Activated T-helper 17 cell treated with anti-CD3 and anti-CD28 coated beads, Interleukin-2, amount 50 U/mL, for 72 hours (primary cell): ENCODE measurements around the gene NUP210. TPM values are rescaled to one million over a fixed set of nuclear protein-coding genes. Genes with fewer than 3 reads are reported as not detected.

Experiments
- ATAC-seq: fragments of 150-1000 bp; cut with Tn5 transposase; replicated peaks from 2 replicates; pipeline ENCODE4 v1.10.0; 2021; ENCODE audit warnings: mild to moderate bottlenecking, moderate library complexity
- H3K27ac Mint-ChIP-seq: one replicate; pipeline ENCODE4 v1.8.0; 2022; ENCODE audit warnings: mixed read lengths
- H3K27me3 Mint-ChIP-seq: one replicate; pipeline ENCODE4 v1.8.0; 2022; ENCODE audit warnings: mixed read lengths
- H3K36me3 Mint-ChIP-seq: one replicate; pipeline ENCODE4 v1.8.0; 2022; ENCODE audit warnings: low read depth, mild to moderate bottlenecking, mixed read lengths
- H3K4me1 Mint-ChIP-seq: one replicate; pipeline ENCODE4 v1.8.0; 2022; ENCODE audit warnings: mixed read lengths
- H3K4me3 Mint-ChIP-seq: one replicate; pipeline ENCODE4 v1.8.0; 2022; ENCODE audit warnings: mild to moderate bottlenecking, mixed read lengths
- H3K9me3 Mint-ChIP-seq: one replicate; pipeline ENCODE4 v1.8.0; 2022; ENCODE audit warnings: mixed read lengths
- total RNA-seq, 2 donors: library from RNA; stranded (reverse); gene quantifications; one replicate each; pipeline ENCODE4 v1.2.3, GENCODE V29; 2022

The NUP210 gene
- total RNA-seq, 2 donors from 2014 or later, result 86.9 to 146 TPM

GRCh38 chr3:13308380-13308801 is 111.7 kb downstream of the NUP210 start:
- no peaks in the 10 kb centered on the region for H3K36me3 Mint-ChIP-seq
- no peaks in the 10 kb centered on the region for H3K27me3 Mint-ChIP-seq
- H3K9me3 Mint-ChIP-seq, result no peaks in the 10 kb centered on the region
- peak overlapping the region; percentile 59 for H3K27ac Mint-ChIP-seq
- peaks cover 4% of the 10 kb centered on the region for H3K4me1 Mint-ChIP-seq
- no peak for ATAC-seq
- H3K4me3 Mint-ChIP-seq, result no peak overlapping the region

DNA sequence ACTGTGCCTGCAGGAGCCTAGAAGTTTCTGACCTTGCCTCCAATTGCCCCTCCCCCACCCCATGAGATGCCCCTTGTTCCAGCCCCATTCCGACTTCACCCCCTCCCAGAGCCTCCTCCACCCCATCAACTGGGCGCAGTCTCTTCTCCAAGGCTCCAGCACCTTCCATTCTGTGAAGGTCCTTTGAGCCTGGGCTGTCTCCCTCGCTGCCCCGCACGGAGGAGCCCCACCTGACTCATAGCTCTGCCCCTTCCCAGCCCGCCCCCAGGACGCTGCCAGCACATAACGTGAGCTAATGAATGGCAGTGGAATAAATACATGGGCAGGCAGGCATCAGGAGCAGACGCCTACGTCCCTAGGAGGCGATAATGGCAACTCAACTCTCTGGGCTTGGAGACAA is 113.1 kb downstream of the NUP210 start:
- Mint-ChIP-seq H3K27me3 (no peaks in the 10 kb centered on the region), H3K9me3 (no peaks in the 10 kb centered on the region), H3K4me3 (no peak overlapping the region), H3K4me1 (peaks cover 4% of the 10 kb centered on the region), H3K36me3 (no peaks in the 10 kb centered on the region), H3K27ac (no peak overlapping the region)
- ATAC-seq, result no peak

GRCh38 chr3:13305623-13306022 is 114.5 kb downstream of the NUP210 start:
- Mint-ChIP-seq H3K4me1 (peaks cover 4% of the 10 kb centered on the region), H3K4me3 (no peak overlapping the region), H3K9me3 (no peaks in the 10 kb centered on the region), H3K27ac (no peak overlapping the region), H3K27me3 (peaks cover 5% of the 10 kb centered on the region), H3K36me3 (no peaks in the 10 kb centered on the region)
- ATAC-seq, result no peak

DNA sequence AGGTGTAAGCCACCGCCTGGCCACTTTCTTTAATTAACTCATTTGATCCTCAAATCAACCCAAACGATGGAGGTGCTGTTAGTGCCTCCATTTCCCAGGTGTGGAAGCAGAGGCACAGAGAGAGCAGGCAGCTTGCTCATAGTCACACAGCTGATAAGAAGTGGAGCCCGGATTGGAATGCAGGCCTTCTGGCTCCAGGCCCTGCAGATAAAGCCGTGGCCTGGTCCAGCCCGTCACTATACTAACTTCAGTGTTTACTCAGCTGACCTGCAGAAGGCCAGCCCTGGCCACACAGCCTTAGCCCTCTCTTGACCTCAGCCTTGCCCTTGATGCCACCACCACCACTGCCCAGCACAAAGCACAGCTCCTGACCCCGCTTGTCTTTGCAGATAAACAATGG is 116.7 kb downstream of the NUP210 start:
- H3K27ac Mint-ChIP-seq, result no peak overlapping the region
- peaks cover 2% of the 10 kb centered on the region for H3K4me1 Mint-ChIP-seq
- no peak overlapping the region for H3K4me3 Mint-ChIP-seq
- peaks cover 5% of the 10 kb centered on the region for H3K27me3 Mint-ChIP-seq
- no peak for ATAC-seq
- H3K9me3 Mint-ChIP-seq, result no peaks in the 10 kb centered on the region
- H3K36me3 Mint-ChIP-seq, result no peaks in the 10 kb centered on the region

DNA sequence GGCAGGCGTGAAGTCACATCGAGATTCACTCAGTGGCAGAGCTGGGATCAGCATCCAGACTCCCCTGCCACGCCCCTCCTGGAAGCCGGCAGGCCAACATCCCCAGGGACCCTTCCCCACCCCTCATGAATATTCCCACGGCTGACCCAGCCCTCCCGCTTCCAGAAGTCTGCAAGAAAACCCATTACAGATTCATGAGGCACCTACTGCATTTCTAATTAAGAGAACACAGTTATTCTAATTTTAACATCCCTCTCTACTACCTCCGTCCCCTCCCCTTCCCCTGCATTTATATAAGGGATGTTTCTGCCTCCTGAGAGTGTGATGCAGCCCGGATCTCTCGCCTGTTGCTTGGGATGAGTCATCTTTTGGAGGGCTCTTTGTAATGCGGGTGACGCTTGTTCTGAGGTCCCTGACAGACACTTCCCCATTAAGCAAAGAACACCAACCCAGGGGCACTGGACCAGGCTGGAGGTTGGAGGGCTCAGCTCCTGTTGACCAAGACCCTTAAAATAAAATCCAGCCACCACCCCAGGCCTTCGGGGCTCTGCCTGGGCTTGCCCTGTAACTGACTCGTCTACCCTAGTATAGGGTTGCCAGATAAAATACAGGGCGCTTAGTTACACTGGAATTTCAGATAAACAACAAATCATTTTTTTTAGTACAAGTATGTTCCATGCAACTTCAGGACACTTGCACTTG is 118.7 kb downstream of the NUP210 start:
- H3K27me3 Mint-ChIP-seq, result peaks cover 14% of the 10 kb centered on the region
- no peaks in the 10 kb centered on the region for H3K4me1 Mint-ChIP-seq
- H3K4me3 Mint-ChIP-seq, result no peak overlapping the region
- H3K36me3 Mint-ChIP-seq, result no peaks in the 10 kb centered on the region
- no peaks in the 10 kb centered on the region for H3K9me3 Mint-ChIP-seq
- ATAC-seq, result peak; percentile 65
- no peak overlapping the region for H3K27ac Mint-ChIP-seq

DNA sequence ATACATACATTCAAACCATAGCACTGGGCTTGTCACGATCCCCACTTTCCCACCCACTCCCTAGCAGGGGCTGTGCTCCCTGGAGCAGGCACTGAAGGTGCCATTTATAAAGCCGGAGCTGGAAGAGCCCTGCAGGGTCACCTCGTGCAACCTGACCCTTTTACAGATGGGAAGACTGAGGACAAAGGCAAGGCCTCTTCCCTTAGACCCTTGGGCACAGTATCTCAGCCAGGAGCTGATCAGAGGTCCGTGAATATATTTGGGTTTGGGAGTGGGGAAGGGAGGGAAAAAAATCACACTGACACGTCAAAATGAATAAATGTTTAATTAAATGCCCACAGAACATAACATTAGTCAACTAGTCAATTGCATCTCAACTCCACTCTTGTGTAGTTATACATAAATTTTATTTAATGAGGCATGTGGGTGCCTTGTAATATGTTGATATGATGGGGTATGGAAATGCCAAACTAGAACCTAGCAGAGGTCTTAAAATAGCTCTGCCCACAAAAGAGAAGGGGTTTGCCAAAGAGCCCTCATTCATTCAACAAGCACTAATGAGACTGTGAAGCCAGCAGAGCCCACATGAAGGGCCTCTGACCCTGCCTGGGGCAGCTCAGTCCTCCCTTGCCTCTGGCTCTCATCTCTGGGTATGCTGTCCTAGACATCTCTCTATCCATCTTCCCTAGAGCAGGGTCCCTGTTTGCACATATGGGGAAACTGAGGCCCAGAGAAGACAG is 119.4 kb downstream of the NUP210 start:
- H3K27me3 Mint-ChIP-seq, result peaks cover 15% of the 10 kb centered on the region
- no peak for ATAC-seq
- no peaks in the 10 kb centered on the region for H3K36me3 Mint-ChIP-seq
- H3K9me3 Mint-ChIP-seq, result no peaks in the 10 kb centered on the region
- H3K4me3 Mint-ChIP-seq, result no peak overlapping the region
- H3K27ac Mint-ChIP-seq, result no peak overlapping the region
- no peaks in the 10 kb centered on the region for H3K4me1 Mint-ChIP-seq

- no peaks in the 10 kb centered on the region for H3K4me1 Mint-ChIP-seq
- no peak overlapping the region for H3K4me3 Mint-ChIP-seq
- no peaks in the 10 kb centered on the region for H3K9me3 Mint-ChIP-seq
- ATAC-seq, result no peak
- peaks cover 15% of the 10 kb centered on the region for H3K27me3 Mint-ChIP-seq
- H3K27ac Mint-ChIP-seq, result no peak overlapping the region
- no peaks in the 10 kb centered on the region for H3K36me3 Mint-ChIP-seq
Observed at GRCh38 chr3:13299531-13300155, 120.5 kb downstream of the NUP210 start.

- Mint-ChIP-seq H3K4me1 (no peaks in the 10 kb centered on the region), H3K27me3 (peaks cover 26% of the 10 kb centered on the region), H3K4me3 (no peak overlapping the region), H3K9me3 (no peaks in the 10 kb centered on the region), H3K27ac (no peak overlapping the region), H3K36me3 (no peaks in the 10 kb centered on the region)
- no peak for ATAC-seq
Observed at GRCh38 chr3:13296662-13297061, 123.5 kb downstream of the NUP210 start.

GRCh38 chr3:13294442-13295351 is 125.4 kb downstream of the NUP210 start:
- Mint-ChIP-seq H3K27me3 (peaks cover 22% of the 10 kb centered on the region), H3K9me3 (no peaks in the 10 kb centered on the region), H3K27ac (no peak overlapping the region), H3K4me1 (no peaks in the 10 kb centered on the region), H3K4me3 (no peak overlapping the region), H3K36me3 (no peaks in the 10 kb centered on the region)
- ATAC-seq, result no peak

- no peaks in the 10 kb centered on the region for H3K4me1 Mint-ChIP-seq
- no peak for ATAC-seq
- peaks cover 28% of the 10 kb centered on the region for H3K27me3 Mint-ChIP-seq
- no peak overlapping the region for H3K27ac Mint-ChIP-seq
- no peak overlapping the region for H3K4me3 Mint-ChIP-seq
- no peaks in the 10 kb centered on the region for H3K36me3 Mint-ChIP-seq
- H3K9me3 Mint-ChIP-seq, result peaks cover 2% of the 10 kb centered on the region
Observed at GRCh38 chr3:13292375-13292774, 127.7 kb downstream of the NUP210 start.

- Mint-ChIP-seq H3K27ac (no peak overlapping the region), H3K9me3 (peaks cover 12% of the 10 kb centered on the region), H3K4me3 (no peak overlapping the region), H3K4me1 (no peaks in the 10 kb centered on the region), H3K36me3 (no peaks in the 10 kb centered on the region), H3K27me3 (peaks cover 32% of the 10 kb centered on the region)
- ATAC-seq, result no peak
Observed at GRCh38 chr3:13290941-13291340, 129.2 kb downstream of the NUP210 start.

DNA sequence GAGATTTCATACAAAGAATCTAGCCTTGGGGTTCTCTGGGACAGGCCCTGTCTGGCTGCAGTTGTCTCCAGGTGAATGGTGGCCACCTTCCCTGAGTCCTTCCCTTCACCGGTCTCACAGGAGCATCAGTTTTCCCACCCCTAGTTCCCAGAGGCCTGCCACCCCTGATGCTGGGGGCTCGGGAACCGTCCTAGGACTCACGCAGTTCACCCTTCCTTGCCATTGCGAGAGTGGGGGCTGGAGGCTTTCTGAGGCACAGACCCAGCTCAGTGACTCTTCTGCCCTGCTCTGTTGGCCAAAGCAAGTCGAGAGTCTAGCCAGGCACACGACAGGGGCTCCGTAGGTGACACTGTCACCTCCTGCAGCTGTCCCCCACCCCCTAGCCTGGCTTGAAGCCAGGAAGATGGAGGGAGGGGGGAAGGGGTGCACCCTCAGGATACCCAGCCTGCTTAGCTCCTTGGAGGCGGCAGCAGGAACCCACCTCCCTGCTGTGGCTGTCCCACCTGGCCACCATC is 130.3 kb downstream of the NUP210 start:
- ATAC-seq, result no peak
- H3K27me3 Mint-ChIP-seq, result peaks cover 35% of the 10 kb centered on the region
- no peaks in the 10 kb centered on the region for H3K36me3 Mint-ChIP-seq
- no peak overlapping the region for H3K27ac Mint-ChIP-seq
- H3K4me3 Mint-ChIP-seq, result no peak overlapping the region
- no peaks in the 10 kb centered on the region for H3K4me1 Mint-ChIP-seq
- H3K9me3 Mint-ChIP-seq, result peaks cover 12% of the 10 kb centered on the region

DNA sequence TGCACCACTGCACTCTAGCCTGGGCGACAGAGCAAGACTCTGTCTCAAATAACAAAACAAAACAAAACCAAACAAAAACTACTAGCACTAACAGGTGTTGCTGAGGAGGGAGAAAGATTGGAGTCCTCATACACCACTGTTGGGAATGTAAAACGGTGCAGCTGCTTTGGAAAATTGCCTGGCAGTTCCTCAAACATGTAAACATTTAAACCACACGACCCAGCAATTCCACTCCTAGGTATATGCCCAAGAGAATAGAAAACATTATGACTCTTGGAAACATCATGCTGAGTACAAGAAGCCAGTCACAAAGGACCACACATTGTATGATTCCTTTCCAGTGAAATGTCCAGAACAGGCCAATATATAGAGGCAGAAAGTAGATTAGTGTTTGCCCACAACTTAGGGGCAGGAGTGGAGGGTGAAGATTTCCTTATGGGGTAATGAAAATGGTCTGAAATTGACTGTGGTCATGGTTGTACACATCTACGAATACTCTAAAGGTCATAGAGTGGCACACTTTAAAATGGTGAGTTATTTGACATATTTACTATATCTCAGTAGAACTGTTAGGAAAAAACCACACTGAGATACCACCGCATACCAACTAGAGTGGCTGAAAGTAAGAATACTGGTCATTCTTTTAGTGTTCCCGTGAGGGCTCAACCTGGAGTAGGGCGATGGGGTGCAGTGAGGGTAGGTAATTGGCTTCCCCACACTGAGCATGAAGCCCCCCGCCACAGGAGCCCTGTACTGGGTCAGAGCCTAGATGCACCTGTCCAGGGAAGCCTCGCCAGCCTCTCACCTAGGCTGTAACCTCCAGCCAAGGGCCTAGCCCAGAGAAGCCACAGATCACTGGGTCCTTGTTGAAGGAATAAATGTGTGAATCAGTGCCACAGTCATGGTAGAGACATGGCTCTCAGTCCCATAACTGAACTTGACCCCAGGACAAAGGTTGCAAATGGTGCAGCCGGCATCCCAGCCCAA is 131.1 kb downstream of the NUP210 start:
- ATAC-seq, result no peak
- H3K27ac Mint-ChIP-seq, result no peak overlapping the region
- peaks cover 40% of the 10 kb centered on the region for H3K27me3 Mint-ChIP-seq
- no peaks in the 10 kb centered on the region for H3K4me1 Mint-ChIP-seq
- H3K4me3 Mint-ChIP-seq, result no peak overlapping the region
- peaks cover 12% of the 10 kb centered on the region for H3K9me3 Mint-ChIP-seq
- H3K36me3 Mint-ChIP-seq, result peaks cover 7% of the 10 kb centered on the region
